HEK293 (cell line): ENCODE results near the gene TMEM151A.

Source experiments
- ATF2 ChIP-seq: fragments of 450-650 bp; formaldehyde crosslinking; IDR thresholded peaks from 2 replicates; pipeline ENCODE4 v1.5.1; 2016; ENCODE audit warnings: missing biosample characterization, missing genetic modification characterization, low read depth
- GLIS1 ChIP-seq: fragments of 450-650 bp; formaldehyde crosslinking; IDR thresholded peaks from 2 replicates; pipeline ENCODE4 v1.5.1; 2016; ENCODE audit warnings: missing biosample characterization, missing genetic modification characterization
- KLF10 ChIP-seq: fragments of 450-650 bp; IDR thresholded peaks from 2 replicates; pipeline ENCODE4 v1.5.1; 2018; ENCODE audit warnings: missing biosample characterization, mild to moderate bottlenecking, missing genetic modification characterization
- KLF16 ChIP-seq: fragments of 450-650 bp; formaldehyde crosslinking; IDR thresholded peaks from 2 replicates; pipeline ENCODE4 v1.5.1; 2017; ENCODE audit warnings: missing biosample characterization, missing genetic modification characterization
- MEIS1 ChIP-seq: sonication (generic); formaldehyde crosslinking; IDR thresholded peaks from 2 replicates; pipeline ENCODE4 v1.8.1; 2022; ENCODE audit warnings: missing genetic modification reagents, mild to moderate bottlenecking, borderline replicate concordance
- SCRT1 ChIP-seq: fragments of 450-650 bp; formaldehyde crosslinking; IDR thresholded peaks from 2 replicates; pipeline ENCODE4 v1.5.1; 2016; ENCODE audit warnings: missing biosample characterization, missing genetic modification characterization, borderline replicate concordance
- YY1 ChIP-seq: fragments of 450-650 bp; formaldehyde crosslinking; IDR thresholded peaks from 2 replicates; pipeline ENCODE4 v1.5.1; 2018; ENCODE audit warnings: missing biosample characterization, missing genetic modification characterization
- ZFP41 ChIP-seq: fragments of 450-650 bp; formaldehyde crosslinking; IDR thresholded peaks from 2 replicates; pipeline ENCODE4 v1.5.1; 2016; ENCODE audit warnings: missing biosample characterization, missing genetic modification characterization, borderline replicate concordance
- ZNF138 ChIP-seq: fragments of 450-650 bp; formaldehyde crosslinking; IDR thresholded peaks from 2 replicates; pipeline ENCODE4 v1.5.1; 2016; ENCODE audit warnings: missing biosample characterization, missing genetic modification characterization, borderline replicate concordance
- ZNF18 ChIP-seq: fragments of 450-650 bp; formaldehyde crosslinking; IDR thresholded peaks from 2 replicates; pipeline ENCODE4 v1.5.1; 2016; ENCODE audit warnings: missing biosample characterization, missing genetic modification characterization
- ZNF211 ChIP-seq: fragments of 450-650 bp; formaldehyde crosslinking; IDR thresholded peaks from 2 replicates; pipeline ENCODE4 v1.5.1; 2016; ENCODE audit warnings: low read depth, missing biosample characterization, missing genetic modification characterization
- ZNF404 ChIP-seq: fragments of 450-650 bp; formaldehyde crosslinking; IDR thresholded peaks from 2 replicates; pipeline ENCODE4 v1.5.1; 2017; ENCODE audit warnings: missing biosample characterization, missing genetic modification characterization
- ZNF433 ChIP-seq: fragments of 450-650 bp; formaldehyde crosslinking; IDR thresholded peaks from 2 replicates; pipeline ENCODE4 v1.5.1; 2016; ENCODE audit warnings: missing biosample characterization, missing genetic modification characterization, low read depth
- ZNF530 ChIP-seq: fragments of 450-650 bp; formaldehyde crosslinking; IDR thresholded peaks from 2 replicates; pipeline ENCODE4 v1.5.1; 2016; ENCODE audit warnings: low read depth, missing biosample characterization, missing genetic modification characterization
- ZNF610 ChIP-seq: fragments of 450-650 bp; formaldehyde crosslinking; IDR thresholded peaks from 2 replicates; pipeline ENCODE4 v1.5.1; 2016; ENCODE audit warnings: missing biosample characterization, missing genetic modification characterization, borderline replicate concordance
- ZNF623 ChIP-seq: fragments of 450-650 bp; formaldehyde crosslinking; IDR thresholded peaks from 2 replicates; pipeline ENCODE4 v1.5.1; 2016; ENCODE audit warnings: missing biosample characterization, missing genetic modification characterization
- ZNF768 ChIP-seq: fragments of 450-650 bp; formaldehyde crosslinking; IDR thresholded peaks from 2 replicates; pipeline ENCODE4 v1.5.1; 2018; ENCODE audit warnings: missing biosample characterization, mild to moderate bottlenecking, missing genetic modification characterization
- TF ChIP-seq, protein P1 (sequence below): fragments of 450-650 bp; formaldehyde crosslinking; IDR thresholded peaks from 2 replicates; pipeline ENCODE4 v1.5.1; 2016; ENCODE audit warnings: missing biosample characterization, missing genetic modification characterization, borderline replicate concordance
- TF ChIP-seq, protein P2 (sequence below): fragments of 450-650 bp; formaldehyde crosslinking; IDR thresholded peaks from 2 replicates; pipeline ENCODE4 v1.5.1; 2016; ENCODE audit warnings: missing biosample characterization, missing genetic modification characterization, borderline replicate concordance
- TF ChIP-seq, protein P3 (sequence below): fragments of 450-650 bp; formaldehyde crosslinking; IDR thresholded peaks from 2 replicates; pipeline ENCODE4; 2016; ENCODE audit warnings: missing biosample characterization, missing genetic modification characterization
- TF ChIP-seq, protein P4 (sequence below): fragments of 450-650 bp; formaldehyde crosslinking; conservative IDR thresholded peaks from 2 replicates; pipeline ENCODE4 v1.5.1; 2016; ENCODE audit warnings: low read depth, missing biosample characterization, missing genetic modification characterization

The TMEM151A gene

GRCh38 chr11:66311965-66312548, 20.4 kb downstream of the TMEM151A start (continued):
- TF ChIP-seq, protein P1, sequence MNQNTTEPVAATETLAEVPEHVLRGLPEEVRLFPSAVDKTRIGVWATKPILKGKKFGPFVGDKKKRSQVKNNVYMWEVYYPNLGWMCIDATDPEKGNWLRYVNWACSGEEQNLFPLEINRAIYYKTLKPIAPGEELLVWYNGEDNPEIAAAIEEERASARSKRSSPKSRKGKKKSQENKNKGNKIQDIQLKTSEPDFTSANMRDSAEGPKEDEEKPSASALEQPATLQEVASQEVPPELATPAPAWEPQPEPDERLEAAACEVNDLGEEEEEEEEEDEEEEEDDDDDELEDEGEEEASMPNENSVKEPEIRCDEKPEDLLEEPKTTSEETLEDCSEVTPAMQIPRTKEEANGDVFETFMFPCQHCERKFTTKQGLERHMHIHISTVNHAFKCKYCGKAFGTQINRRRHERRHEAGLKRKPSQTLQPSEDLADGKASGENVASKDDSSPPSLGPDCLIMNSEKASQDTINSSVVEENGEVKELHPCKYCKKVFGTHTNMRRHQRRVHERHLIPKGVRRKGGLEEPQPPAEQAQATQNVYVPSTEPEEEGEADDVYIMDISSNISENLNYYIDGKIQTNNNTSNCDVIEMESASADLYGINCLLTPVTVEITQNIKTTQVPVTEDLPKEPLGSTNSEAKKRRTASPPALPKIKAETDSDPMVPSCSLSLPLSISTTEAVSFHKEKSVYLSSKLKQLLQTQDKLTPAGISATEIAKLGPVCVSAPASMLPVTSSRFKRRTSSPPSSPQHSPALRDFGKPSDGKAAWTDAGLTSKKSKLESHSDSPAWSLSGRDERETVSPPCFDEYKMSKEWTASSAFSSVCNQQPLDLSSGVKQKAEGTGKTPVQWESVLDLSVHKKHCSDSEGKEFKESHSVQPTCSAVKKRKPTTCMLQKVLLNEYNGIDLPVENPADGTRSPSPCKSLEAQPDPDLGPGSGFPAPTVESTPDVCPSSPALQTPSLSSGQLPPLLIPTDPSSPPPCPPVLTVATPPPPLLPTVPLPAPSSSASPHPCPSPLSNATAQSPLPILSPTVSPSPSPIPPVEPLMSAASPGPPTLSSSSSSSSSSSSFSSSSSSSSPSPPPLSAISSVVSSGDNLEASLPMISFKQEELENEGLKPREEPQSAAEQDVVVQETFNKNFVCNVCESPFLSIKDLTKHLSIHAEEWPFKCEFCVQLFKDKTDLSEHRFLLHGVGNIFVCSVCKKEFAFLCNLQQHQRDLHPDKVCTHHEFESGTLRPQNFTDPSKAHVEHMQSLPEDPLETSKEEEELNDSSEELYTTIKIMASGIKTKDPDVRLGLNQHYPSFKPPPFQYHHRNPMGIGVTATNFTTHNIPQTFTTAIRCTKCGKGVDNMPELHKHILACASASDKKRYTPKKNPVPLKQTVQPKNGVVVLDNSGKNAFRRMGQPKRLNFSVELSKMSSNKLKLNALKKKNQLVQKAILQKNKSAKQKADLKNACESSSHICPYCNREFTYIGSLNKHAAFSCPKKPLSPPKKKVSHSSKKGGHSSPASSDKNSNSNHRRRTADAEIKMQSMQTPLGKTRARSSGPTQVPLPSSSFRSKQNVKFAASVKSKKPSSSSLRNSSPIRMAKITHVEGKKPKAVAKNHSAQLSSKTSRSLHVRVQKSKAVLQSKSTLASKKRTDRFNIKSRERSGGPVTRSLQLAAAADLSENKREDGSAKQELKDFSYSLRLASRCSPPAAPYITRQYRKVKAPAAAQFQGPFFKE (tag by site-specific recombination): no peak
- TF ChIP-seq ZNF610 (tag by site-specific recombination) (0 out of 2 replicates have a peak, but pooled peaks have one; percentile 32), ZNF18 (tag by site-specific recombination) (no peak), ZNF433 (tag by site-specific recombination) (no peak), KLF10 (peak; percentile 29; the same call in 1 of the 2 replicates), ATF2 (tag by site-specific recombination) (no peak), ZFP41 (tag by site-specific recombination) (no peak), KLF16 (tag by site-specific recombination) (peak; percentile 78), MEIS1 (CRISPR knock-in tag) (no peak), ZNF138 (no peak), GLIS1 (tag by site-specific recombination) (peak; percentile 70), SCRT1 (tag by site-specific recombination) (no peak), ZNF530 (no peak), YY1 (tag by site-specific recombination) (no peak), ZNF404 (no peak), ZNF623 (tag by site-specific recombination) (no peak), ZNF211 (tag by site-specific recombination) (no peak), ZNF768 (tag by site-specific recombination) (no peak)
- TF ChIP-seq, protein P2, sequence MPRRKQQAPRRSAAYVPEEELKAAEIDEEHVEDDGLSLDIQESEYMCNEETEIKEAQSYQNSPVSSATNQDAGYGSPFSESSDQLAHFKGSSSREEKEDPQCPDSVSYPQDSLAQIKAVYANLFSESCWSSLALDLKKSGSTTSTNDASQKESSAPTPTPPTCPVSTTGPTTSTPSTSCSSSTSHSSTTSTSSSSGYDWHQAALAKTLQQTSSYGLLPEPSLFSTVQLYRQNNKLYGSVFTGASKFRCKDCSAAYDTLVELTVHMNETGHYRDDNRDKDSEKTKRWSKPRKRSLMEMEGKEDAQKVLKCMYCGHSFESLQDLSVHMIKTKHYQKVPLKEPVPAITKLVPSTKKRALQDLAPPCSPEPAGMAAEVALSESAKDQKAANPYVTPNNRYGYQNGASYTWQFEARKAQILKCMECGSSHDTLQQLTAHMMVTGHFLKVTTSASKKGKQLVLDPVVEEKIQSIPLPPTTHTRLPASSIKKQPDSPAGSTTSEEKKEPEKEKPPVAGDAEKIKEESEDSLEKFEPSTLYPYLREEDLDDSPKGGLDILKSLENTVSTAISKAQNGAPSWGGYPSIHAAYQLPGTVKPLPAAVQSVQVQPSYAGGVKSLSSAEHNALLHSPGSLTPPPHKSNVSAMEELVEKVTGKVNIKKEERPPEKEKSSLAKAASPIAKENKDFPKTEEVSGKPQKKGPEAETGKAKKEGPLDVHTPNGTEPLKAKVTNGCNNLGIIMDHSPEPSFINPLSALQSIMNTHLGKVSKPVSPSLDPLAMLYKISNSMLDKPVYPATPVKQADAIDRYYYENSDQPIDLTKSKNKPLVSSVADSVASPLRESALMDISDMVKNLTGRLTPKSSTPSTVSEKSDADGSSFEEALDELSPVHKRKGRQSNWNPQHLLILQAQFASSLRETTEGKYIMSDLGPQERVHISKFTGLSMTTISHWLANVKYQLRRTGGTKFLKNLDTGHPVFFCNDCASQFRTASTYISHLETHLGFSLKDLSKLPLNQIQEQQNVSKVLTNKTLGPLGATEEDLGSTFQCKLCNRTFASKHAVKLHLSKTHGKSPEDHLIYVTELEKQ (tag by site-specific recombination): no peak
- TF ChIP-seq, protein P3, sequence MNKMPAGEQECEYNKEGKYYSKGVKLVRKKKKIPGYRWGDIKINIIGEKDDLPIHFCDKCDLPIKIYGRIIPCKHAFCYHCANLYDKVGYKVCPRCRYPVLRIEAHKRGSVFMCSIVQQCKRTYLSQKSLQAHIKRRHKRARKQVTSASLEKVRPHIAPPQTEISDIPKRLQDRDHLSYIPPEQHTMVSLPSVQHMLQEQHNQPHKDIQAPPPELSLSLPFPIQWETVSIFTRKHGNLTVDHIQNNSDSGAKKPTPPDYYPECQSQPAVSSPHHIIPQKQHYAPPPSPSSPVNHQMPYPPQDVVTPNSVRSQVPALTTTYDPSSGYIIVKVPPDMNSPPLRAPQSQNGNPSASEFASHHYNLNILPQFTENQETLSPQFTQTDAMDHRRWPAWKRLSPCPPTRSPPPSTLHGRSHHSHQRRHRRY (tag by site-specific recombination): no peak
- TF ChIP-seq, protein P4, sequence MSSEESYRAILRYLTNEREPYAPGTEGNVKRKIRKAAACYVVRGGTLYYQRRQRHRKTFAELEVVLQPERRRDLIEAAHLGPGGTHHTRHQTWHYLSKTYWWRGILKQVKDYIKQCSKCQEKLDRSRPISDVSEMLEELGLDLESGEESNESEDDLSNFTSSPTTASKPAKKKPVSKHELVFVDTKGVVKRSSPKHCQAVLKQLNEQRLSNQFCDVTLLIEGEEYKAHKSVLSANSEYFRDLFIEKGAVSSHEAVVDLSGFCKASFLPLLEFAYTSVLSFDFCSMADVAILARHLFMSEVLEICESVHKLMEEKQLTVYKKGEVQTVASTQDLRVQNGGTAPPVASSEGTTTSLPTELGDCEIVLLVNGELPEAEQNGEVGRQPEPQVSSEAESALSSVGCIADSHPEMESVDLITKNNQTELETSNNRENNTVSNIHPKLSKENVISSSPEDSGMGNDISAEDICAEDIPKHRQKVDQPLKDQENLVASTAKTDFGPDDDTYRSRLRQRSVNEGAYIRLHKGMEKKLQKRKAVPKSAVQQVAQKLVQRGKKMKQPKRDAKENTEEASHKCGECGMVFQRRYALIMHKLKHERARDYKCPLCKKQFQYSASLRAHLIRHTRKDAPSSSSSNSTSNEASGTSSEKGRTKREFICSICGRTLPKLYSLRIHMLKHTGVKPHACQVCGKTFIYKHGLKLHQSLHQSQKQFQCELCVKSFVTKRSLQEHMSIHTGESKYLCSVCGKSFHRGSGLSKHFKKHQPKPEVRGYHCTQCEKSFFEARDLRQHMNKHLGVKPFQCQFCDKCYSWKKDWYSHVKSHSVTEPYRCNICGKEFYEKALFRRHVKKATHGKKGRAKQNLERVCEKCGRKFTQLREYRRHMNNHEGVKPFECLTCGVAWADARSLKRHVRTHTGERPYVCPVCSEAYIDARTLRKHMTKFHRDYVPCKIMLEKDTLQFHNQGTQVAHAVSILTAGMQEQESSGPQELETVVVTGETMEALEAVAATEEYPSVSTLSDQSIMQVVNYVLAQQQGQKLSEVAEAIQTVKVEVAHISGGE (tag by site-specific recombination): no peak
